ENCODE data around the gene MT1M.
"Not testable (repeated sequence)": the region's sequence is repeated elsewhere in the genome, so short reads cannot be mapped to it uniquely, and the experiment has no call there.

MT1M gene

GRCh38 chr16:56632156-56632847 lies at the start of gene MT1M:
Gene MT1M, plus strand, starts transcription at chr16:56632659. Its CDS starts 73 bp downstream, at chr16:56632732.
- peak in 37 of 56 donors; percentile 19 to 77 (median 49) for DNase-seq

- DNase-seq, result not testable (repeated sequence)
Observed at GRCh38 chr16:56582911-56583310, 49.5 kb upstream of the MT1M start.

DNA sequence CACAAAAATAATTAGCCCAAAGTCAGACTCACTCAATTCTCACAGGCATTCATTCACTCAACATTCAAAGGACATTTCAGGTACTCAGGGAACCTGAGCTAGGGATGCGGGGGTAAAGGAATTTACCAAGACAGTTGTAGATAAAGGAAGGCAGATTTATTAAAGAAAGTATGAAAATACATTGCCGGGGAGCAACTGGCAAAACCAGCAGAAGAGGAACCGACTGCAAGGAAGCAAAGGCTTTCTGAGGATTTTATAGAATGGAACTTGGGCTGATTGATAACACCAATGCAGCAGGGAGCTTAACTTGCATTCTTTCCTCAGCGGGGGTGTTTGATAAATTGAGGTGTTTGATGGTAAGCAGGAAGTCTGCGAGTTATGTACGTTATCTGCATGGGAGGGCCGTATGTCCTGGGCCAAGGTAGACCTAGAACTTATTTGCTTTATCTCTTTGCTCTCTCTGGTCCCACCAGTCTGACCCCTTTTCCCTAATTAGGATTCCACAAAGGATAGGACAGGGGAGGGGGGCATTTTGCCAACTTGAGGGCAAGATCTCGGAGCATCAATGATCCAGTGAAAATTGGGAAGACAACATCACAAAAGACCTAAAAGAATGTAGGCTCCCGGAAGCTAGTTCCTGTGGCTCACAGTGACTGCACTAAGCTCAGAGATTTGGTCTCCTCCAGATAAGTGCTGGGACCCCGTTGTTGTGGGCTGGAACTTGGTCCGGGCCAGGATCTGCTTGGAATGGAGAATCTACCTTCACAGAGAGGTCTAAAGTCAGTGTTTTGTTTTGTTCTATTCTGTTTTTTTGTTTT lies 48.9 kb upstream of the MT1M start:
- DNase-seq, result no peak

DNA sequence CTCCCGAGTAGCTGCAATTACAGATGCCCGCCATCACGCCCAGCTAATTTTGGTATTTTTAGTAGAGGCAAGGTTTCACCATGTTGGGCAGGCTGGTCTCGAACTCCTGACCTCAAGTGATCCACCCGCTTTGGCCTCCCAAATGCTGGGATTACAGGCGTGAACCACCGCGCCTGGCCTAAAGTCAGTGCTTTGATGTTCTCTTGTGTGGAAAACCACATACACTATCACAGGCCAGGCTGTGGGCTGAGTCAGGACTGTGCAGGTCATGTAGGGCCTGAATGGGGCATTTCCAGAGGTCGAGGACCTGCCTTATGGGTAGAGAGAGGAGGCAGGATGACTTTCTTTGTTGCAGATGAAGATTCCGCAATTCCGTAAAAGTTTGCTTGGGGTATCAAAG lies 48.2 kb upstream of the MT1M start:
- DNase-seq, result no peak

GRCh38 chr16:56588781-56589140 lies 43.7 kb upstream of the MT1M start:
- peak in 1 of 56 donors; percentile 88 for DNase-seq

DNA sequence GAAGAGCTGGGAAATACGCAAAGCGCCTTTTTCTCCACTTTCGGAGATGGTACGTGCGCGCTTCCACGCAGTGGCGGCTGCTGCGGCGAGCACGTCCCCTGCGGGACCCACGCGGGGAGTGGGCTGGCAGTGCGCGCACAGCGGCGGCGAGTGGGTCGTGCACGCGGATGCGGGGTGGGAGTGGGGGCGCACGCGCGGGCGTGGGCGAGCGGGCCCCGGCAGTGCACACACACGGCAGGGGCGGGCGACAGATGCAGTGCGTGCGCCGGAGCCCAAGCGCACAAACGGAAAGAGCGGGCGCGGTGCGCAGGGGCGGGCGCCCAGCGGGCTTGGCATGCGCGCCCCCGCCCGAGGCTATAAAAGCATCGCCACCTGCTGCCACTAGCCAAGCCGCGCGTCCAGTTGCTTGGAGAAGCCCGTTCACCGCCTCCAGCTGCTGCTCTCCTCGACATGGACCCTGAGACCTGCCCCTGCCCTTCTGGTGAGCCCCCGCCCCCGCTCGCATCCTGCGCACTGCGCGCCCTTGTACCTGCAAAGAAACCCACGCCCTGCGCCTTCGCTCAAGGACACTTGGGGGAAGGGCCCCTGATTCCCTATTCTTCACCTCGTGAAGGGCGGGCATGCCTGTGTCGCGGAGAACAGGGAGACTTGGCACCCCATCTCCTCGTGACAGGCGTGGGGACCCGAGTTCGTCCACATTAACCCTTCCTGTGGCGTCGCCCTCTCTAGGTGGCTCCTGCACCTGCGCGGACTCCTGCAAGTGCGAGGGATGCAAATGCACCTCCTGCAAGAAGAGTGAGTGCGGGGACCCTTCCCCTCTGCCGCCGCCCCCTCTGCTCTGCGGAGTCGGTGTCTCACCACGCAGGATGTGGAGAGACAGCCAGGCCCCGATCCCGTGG lies 43.1 kb upstream of the MT1M start, which contains the start of gene MT3:
MT3 (plus strand) TSS at position 388 of the 899 bp plus-strand sequence; CDS start at position 451, 63 bp downstream.
- peak in 51 of 56 donors; percentile 43 to 89 (median 72) for DNase-seq

DNA sequence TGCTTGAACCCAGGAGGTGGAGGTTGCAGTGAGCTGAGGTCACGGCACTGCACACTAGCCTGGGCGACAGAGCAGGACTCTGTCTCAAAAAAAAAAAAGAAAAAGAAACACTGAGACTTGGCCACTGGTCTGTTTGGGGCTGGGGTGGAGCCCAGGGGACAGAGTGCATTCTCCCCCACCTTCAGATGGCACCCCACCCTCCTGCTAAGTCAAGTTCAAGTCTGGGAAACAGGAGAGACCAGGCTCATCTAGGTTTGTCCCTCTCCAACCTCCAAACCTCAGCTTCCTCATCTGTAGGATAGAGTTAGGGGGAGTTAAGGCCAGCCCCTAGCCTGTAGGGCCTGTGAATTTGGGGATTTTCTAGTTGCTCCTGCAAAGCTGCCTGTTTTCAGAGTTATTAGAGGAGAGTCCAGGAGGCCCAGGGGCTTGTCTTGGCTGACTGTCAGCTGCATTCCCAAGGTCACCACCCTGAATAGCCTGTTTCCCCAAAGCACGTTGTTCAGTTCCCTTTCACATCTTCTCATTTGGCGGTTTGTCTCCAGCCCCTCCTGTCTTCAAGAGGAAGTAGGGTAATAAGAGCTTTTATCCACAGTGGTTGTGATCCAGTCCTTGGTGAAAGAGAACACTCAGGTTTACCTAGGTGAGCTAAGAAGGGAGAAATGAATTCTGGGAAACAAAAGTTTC lies 40.9 kb upstream of the MT1M start:
- peak in 2 of 56 donors; percentile 9 to 28 for DNase-seq

- no peak for DNase-seq
Observed at GRCh38 chr16:56593573-56594291, 38.7 kb upstream of the MT1M start.

- no peak for DNase-seq
Observed at GRCh38 chr16:56594292-56594619, 38.2 kb upstream of the MT1M start.

DNA sequence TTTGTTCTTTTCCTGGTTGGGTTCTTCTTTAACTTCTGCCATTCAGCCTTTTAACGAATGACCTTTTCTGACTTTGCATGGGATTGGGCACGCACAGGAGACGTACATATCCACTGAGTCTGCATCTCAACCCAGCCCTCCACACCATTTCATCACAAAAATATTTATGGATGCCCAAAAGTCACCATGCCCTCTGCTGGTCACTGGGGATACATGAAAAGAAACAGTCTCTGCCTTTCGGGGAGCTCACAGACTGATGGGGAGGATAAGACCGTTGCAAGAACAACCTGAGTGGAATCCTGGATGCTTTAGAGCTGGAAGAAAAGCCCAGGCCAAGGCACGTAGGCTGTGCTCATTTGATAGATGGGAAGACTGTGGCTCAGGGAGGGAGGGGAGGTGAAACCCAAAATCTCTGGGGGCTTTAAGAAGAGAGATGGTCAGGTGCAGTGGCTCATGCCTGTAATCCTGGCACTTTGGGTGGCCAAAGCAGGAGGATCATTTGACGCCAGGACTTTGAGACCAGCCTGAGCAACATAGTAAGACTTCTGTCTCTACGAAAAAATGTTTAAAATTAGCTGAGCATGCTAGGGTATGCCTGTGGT lies 32.0 kb upstream of the MT1M start:
- peak in 26 of 56 donors; percentile 14 to 70 (median 44) for DNase-seq

DNA sequence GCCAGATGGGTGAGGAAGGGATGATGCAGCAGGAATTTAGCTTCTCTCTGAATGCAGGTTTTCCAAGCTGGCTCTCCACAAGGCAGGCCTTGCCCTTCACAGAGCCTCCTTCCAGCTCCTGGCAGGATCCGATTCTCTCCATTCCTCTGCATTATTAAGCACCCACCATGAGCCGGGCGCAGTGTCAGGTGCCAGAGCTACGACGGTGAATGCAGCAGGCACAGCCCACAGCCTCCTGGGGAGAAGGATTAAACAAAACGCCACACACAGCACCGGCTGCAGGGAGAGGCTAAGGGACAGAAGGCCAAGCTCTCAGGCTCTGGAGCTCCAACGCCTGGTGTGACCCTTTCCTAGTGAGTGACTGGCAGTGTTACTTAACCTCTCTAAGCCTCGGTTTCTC lies 31.1 kb upstream of the MT1M start:
- DNase-seq, result peak in 4 of 56 donors; percentile 18 to 46 (median 27)

- DNase-seq, result peak in 23 of 56 donors; percentile 11 to 63 (median 42)
Observed at GRCh38 chr16:56603589-56603988, 28.9 kb upstream of the MT1M start.

DNA sequence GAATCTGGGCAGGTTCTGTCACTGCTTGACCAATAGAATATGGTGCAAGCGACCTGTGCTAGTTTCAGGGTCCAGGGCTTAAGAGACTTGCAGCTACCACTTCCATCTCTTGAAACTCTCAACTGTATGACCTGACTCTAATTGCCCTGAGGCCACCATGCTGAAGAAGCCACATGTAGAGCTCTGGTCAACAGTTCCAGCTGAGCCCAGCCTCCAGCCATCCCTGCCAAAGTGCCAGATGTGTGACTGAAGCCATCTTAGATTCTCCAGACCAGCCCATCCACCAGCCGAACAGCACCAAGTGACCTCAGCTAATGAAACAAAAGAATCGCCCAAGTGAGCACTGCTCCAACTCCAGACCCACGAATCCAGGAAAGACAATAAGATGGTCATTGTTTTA lies 27.5 kb upstream of the MT1M start:
- no peak for DNase-seq

DNA sequence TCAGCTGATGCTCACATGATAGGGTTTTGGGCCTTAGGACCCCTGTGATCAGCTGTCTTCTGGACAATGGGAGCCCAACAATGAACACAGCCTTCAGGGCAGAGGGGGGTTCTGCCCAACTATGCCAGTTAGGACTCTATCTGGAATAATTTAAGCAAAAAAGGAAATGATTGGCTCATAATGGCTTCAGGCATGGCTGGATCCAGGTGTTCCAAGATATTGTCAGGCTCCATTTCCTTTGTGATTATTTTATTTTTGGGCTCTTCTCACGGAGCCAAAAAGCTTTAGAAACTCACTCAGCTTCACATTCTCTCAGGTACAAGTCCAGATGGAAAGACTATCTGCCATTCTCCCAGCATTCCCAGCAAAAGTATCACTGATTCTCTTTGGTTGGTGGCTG lies 27.0 kb upstream of the MT1M start:
- no peak for DNase-seq

DNA sequence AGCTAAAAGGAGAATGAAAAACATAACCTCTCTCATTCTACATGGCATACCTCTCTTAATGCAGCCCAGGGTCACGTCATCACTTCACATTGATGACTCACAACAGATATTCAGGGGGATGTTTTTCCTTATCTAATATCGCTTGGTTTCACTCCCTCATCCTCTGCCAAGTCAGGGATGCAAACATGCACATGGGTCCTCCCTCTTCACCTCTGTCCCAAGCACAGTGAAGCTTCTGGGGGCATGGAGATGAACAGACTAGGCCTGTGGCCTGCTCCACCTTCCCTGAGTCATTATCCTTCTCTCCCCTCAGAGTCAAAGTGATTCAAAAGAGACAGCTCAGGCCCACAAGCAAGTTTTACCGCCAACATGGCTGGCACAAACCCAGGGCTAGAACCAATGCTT lies 26.4 kb upstream of the MT1M start:
- DNase-seq, result peak in 3 of 56 donors; percentile 16 to 63 (median 32)

DNA sequence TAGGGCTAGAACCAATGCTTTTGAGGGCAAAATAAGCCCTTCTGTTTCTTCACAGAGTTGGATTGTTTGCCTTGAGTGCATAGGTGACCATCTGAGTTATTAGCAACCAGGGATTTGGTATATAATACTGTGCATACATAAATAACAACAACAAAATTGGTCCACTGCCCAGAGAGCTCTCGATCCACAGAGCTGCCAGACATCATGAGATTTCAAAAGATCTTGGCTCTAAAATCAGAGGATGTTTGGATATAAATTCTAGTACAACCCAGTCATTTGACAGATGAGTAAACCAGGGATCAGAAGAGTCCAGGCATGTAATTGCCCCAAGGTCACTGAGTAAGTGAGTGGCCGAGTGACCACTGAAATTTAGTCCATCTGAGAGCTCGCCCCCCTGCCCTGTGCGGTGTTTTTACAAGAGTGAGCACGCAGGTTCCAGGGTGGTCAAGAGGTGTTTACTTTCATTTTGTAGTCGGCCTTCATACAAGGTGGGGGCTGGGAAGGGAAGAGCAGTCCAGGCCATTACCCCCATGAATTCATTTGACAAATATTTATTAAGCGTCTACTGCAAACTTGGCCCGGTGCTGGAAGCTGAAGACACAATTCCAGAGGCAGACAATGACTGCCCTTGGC lies 25.9 kb upstream of the MT1M start:
- peak in 1 of 56 donors; percentile 63 for DNase-seq

DNA sequence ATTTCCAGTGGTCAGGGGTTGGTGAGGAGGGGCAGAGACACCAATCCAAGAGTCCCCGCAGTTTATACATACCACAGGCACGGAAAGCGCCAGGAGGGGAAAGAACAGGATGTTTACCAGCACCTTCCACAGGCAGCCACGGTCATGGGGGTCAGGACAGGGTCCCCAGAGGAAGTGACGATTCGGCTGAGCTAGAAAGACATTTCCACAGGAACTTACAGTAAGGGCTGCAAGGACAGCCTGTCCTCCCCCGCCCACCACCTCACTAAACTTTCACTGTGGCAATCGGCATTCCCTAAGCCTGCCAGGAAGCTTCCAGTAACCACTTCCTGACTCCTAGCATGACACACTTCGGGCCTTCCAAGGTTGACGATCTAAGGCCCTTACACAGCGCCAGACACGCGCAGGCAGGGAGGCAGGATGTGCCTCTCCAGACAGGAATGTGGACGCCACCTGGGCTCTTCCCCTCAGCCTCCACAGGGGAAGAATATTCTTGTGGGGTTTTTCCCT lies 25.3 kb upstream of the MT1M start:
- DNase-seq, result peak in 1 of 56 donors; percentile 42

DNA sequence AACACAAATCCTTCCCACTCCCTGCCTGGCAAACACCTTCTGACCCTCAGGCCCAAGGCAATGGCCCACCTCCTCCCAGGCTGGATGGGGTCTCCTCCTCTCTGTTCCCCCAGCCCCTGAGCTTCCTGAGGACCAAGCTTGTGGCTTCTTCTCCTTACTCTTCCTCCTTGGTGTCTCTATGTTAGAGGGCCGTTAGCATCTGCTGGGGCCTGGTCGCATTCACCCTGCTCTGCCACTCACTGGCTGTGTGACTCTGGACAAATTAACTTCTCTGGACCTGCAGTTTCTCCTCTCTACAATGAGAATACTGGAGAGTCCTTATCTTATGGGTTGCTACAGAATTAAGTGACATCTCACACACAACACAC lies 24.8 kb upstream of the MT1M start:
- no peak for DNase-seq
